IMR-90 (cell line): ENCODE measurements around the gene UTP4. TPM values are rescaled to one million over a fixed set of nuclear protein-coding genes. Genes with fewer than 3 reads are reported as not detected.

Experiments used
- ATAC-seq: fragments of 200-7000 bp; cut with Tn5 transposase; 2 replicates; pipeline ENCODE4 v1.9.1; 2020; ENCODE audit warnings: low read depth, mild to moderate bottlenecking, moderate library complexity
- BruUV-seq: library from RNA; stranded (reverse); fragments of 400-500 nt; replicated peaks from 2 replicates; lab custom pipeline; 2021; lab: Mats Ljungman, UMichigan
- CTCF ChIA-PET: fragments of 300-600 bp; formaldehyde crosslinking; extraction: SDS; loops from one replicate; lab custom pipeline; 2021; ENCODE audit warnings: antibody characterized with exemption; lab: Yijun Ruan, JAX
- POLR2A ChIA-PET: fragments of 300-600 bp; sonication (Branson Sonifier 250); formaldehyde crosslinking; loops from one replicate; lab custom pipeline; 2022; ENCODE audit warnings: antibody characterized with exemption; ENCODE audit not compliant: unreplicated experiment; lab: Charles Lee
- DNase-seq: peaks from one replicate; pipeline ENCODE4 v3.0.0; 2013
- H2AFZ ChIP-seq: replicated peaks from 2 replicates; pipeline ENCODE3; 2013; ENCODE audit warnings: low read length, mild to moderate bottlenecking; ENCODE audit not compliant: poor library complexity
- H2AK5ac ChIP-seq: 2 replicates; pipeline ENCODE4 v1.6.1; 2013; ENCODE audit warnings: low read depth, low read length, inconsistent platforms
- H2AK9ac ChIP-seq: replicated peaks from 2 replicates; pipeline ENCODE3; 2013; ENCODE audit warnings: mild to moderate bottlenecking, low read depth, low read length, moderate library complexity; ENCODE audit not compliant: poor library complexity
- H2BK120ac ChIP-seq: 2 replicates; pipeline ENCODE4 v1.6.1; 2013; ENCODE audit warnings: low read depth, low read length, inconsistent platforms
- H2BK15ac ChIP-seq: 3 replicates; pipeline ENCODE4 v1.6.1; 2013; ENCODE audit warnings: low read depth, low read length, inconsistent platforms
- H2BK20ac ChIP-seq: 2 replicates; pipeline ENCODE4 v1.6.1; 2013; ENCODE audit warnings: low read depth, mild to moderate bottlenecking, inconsistent platforms, low read length, moderate library complexity
- H2BK5ac ChIP-seq: 2 replicates; pipeline ENCODE4 v1.6.1; 2013; ENCODE audit warnings: mild to moderate bottlenecking, low read depth, low read length, inconsistent platforms; ENCODE audit not compliant: poor library complexity, severe bottlenecking
- H3K14ac ChIP-seq: replicated peaks from 2 replicates; pipeline ENCODE4 v1.6.1; 2013; ENCODE audit warnings: low read depth, low read length, inconsistent platforms
- H3K18ac ChIP-seq: 2 replicates; pipeline ENCODE4 v1.6.1; 2013; ENCODE audit warnings: low read depth, low read length, control low read depth
- H3K23ac ChIP-seq: 2 replicates; pipeline ENCODE4 v1.6.1; 2013; ENCODE audit warnings: low read depth, low read length, inconsistent platforms
- H3K27ac ChIP-seq: 2 replicates; pipeline ENCODE4 v1.5.1; 2013; ENCODE audit warnings: mild to moderate bottlenecking, control low read depth, low read length; ENCODE audit not compliant: insufficient read depth
- H3K27me3 ChIP-seq: 2 replicates; pipeline ENCODE4 v1.6.1; 2013; ENCODE audit warnings: low read length; ENCODE audit not compliant: control insufficient read depth, insufficient read depth
- H3K36me3 ChIP-seq: 2 replicates; pipeline ENCODE4 v1.6.1; 2013; ENCODE audit warnings: low read length, mixed read lengths; ENCODE audit not compliant: control insufficient read depth, insufficient read depth
- H3K4ac ChIP-seq: 2 replicates; pipeline ENCODE4 v1.6.1; 2013; ENCODE audit warnings: low read depth, low read length, inconsistent platforms
- H3K4me1 ChIP-seq: 2 replicates; pipeline ENCODE4 v1.6.1; 2013; ENCODE audit warnings: low read length, mixed read lengths; ENCODE audit not compliant: control insufficient read depth, insufficient read depth
- H3K4me2 ChIP-seq: 2 replicates; pipeline ENCODE4 v1.6.1; 2013; ENCODE audit warnings: low read depth, mild to moderate bottlenecking, control low read depth, low read length, moderate library complexity
- H3K4me3 ChIP-seq: 2 replicates; pipeline ENCODE4 v1.5.1; 2013; ENCODE audit warnings: low read depth, mild to moderate bottlenecking, control low read depth, low read length, moderate library complexity; ENCODE audit not compliant: insufficient read depth
- H3K56ac ChIP-seq: 2 replicates; pipeline ENCODE4 v1.6.1; 2013; ENCODE audit warnings: low read length, inconsistent platforms; ENCODE audit not compliant: insufficient read depth; ENCODE audit errors: extremely low read depth
- H3K79me1 ChIP-seq, 2 experiments: 2 replicates each; pipeline ENCODE4 v1.6.1; 2013; ENCODE audit warnings: low read length in 2 of 2, inconsistent platforms in 1 of 2, low read depth in 1 of 2
- H3K9ac ChIP-seq: 2 replicates; pipeline ENCODE4 v1.6.1; 2013; ENCODE audit warnings: low read depth, low read length, control low read depth
- H3K9me1 ChIP-seq: 2 replicates; pipeline ENCODE4 v1.6.1; 2013; ENCODE audit warnings: low read length, inconsistent platforms; ENCODE audit not compliant: insufficient read depth
- H3K9me3 ChIP-seq: 2 replicates; pipeline ENCODE4 v1.6.1; 2013; ENCODE audit warnings: low read length; ENCODE audit not compliant: control insufficient read depth, insufficient read depth
- H4K20me1 ChIP-seq: 2 replicates; pipeline ENCODE4 v1.6.1; 2013; ENCODE audit warnings: low read length, inconsistent platforms; ENCODE audit not compliant: insufficient read depth
- H4K5ac ChIP-seq: 2 replicates; pipeline ENCODE4 v1.6.1; 2013; ENCODE audit warnings: mild to moderate bottlenecking, low read depth, low read length, control low read depth
- H4K8ac ChIP-seq, 2 experiments: 2 replicates each; pipeline ENCODE4 v1.6.1; 2013; ENCODE audit warnings: low read depth in 2 of 2, low read length in 2 of 2, control low read depth in 1 of 2, inconsistent platforms in 1 of 2
- H4K91ac ChIP-seq: 2 replicates; pipeline ENCODE4 v1.6.1; 2013; ENCODE audit warnings: low read depth, low read length, inconsistent platforms; ENCODE audit not compliant: insufficient read depth
- BHLHE40 ChIP-seq: fragments of 150-350 bp; IDR thresholded peaks from 2 replicates; pipeline ENCODE4 v1.6.1; 2016; ENCODE audit warnings: mild to moderate bottlenecking, low read depth, low read length
- CEBPB ChIP-seq: IDR thresholded peaks from 2 replicates; pipeline ENCODE4 v1.6.1; 2012; ENCODE audit warnings: low read depth, low read length, improper control_type of control experiment
- NFE2L2 ChIP-seq: fragments of 150-350 bp; IDR thresholded peaks from 2 replicates; pipeline ENCODE4 v1.6.1; 2016; ENCODE audit warnings: low read depth, mild to moderate bottlenecking, low read length
- POLR2A ChIP-seq: IDR thresholded peaks from 2 replicates; pipeline ENCODE4 v1.6.1; 2012; ENCODE audit warnings: mild to moderate bottlenecking, low read depth, low read length
- RCOR1 ChIP-seq: IDR thresholded peaks from 2 replicates; pipeline ENCODE4 v1.6.1; 2012; ENCODE audit warnings: mild to moderate bottlenecking, low read length, improper control_type of control experiment; ENCODE audit not compliant: insufficient replicate concordance
- RFX5 ChIP-seq: IDR thresholded peaks from 2 replicates; pipeline ENCODE4 v1.8.0; 2012; ENCODE audit warnings: low read depth, mild to moderate bottlenecking, low read length, moderate library complexity
- SMC3 ChIP-seq: fragments of 150-350 bp; IDR thresholded peaks from 2 replicates; pipeline ENCODE4 v1.6.1; 2016; ENCODE audit warnings: low read depth, mild to moderate bottlenecking, antibody characterized with exemption, low read length, moderate library complexity
- WGBS, 2 experiments: methylation state at CpG; one replicate each; pipeline versions ENCODE4 v1.1.5 to v1.1.7; 2013; ENCODE audit warnings: missing lambda C conversion rate in 2 of 2; ENCODE audit not compliant: insufficient read length in 1 of 2; ENCODE audit errors: extremely low coverage in 2 of 2; 5-methylcytosine and 5-hydroxymethylcytosine counted together
- dilution Hi-C: fragments of 300-500 bp; cut with HindIII; formaldehyde crosslinking; loops from one replicate; pipeline ENCODE4 v1.14.3; 2018; ENCODE audit warnings: low sequenced_read_pairs; ENCODE audit not compliant: unreplicated experiment
- in situ Hi-C: fragments of 300-500 bp; cut with MboI; formaldehyde crosslinking; loops from 3 replicates; pipeline ENCODE4 v1.14.3; 2019; ENCODE audit warnings: low sequenced_read_pairs, inconsistent platforms, mixed read lengths
- intact Hi-C: fragments of 100-400 bp; cut with micrococcal nuclease; formaldehyde crosslinking; loops from 2 replicates; pipeline ENCODE4 v1.10.0; 2022
- polyA plus RNA-seq, 3 experiments: library from polyadenylated mRNA; depleted of rRNA; stranded (reverse); fragments of >200 nt; gene quantifications; 2 replicates each; pipeline ENCODE4 v1.2.3, GENCODE V29; 2012; ENCODE audit warnings: low replicate concordance in 1 of 3
- total RNA-seq: library from RNA; depleted of rRNA; stranded (reverse); fragments of >200 nt; gene quantifications from 2 replicates; pipeline ENCODE4 v1.2.3, GENCODE V29; 2012
- TF ChIP-seq, protein P1 (sequence below): fragments of 150-350 bp; IDR thresholded peaks from 2 replicates; pipeline ENCODE4 v1.6.1; 2017; ENCODE audit warnings: mild to moderate bottlenecking, antibody characterized with exemption, low read length, low read depth

UTP4 gene
- total and polyA plus RNA-seq, 2 of the 4 experiments (the other 2 are of a cell fraction): 32.1 to 61.8 TPM

DNA sequence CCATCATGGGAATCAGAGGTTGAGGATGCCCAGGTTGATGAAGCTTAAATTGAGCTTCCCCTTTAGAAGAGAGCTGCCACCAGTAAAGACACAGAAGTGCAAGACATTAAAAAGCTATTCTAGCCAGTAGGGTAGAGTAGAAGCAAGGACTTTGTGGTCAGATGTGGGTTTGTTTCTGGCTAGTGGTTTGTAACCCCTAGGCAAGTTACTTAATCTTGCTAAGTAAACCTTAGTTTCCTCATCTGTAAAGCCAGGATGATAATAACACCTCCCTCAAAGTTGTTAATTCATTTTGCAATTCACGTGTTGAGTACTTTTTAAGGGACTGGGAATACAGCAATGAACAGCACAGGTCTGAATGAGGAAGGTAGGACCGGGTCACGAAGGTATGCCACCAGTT, 58.1 kb downstream of the UTP4 start:
- TF ChIP-seq RFX5 (no peak), BHLHE40 (no peak), RCOR1 (no peak), NFE2L2 (no peak), CEBPB (no peak), POLR2A (no peak), SMC3 (no peak)
- TF ChIP-seq, protein P1, sequence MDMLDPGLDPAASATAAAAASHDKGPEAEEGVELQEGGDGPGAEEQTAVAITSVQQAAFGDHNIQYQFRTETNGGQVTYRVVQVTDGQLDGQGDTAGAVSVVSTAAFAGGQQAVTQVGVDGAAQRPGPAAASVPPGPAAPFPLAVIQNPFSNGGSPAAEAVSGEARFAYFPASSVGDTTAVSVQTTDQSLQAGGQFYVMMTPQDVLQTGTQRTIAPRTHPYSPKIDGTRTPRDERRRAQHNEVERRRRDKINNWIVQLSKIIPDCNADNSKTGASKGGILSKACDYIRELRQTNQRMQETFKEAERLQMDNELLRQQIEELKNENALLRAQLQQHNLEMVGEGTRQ: no peak
- Histone ChIP-seq H3K9ac (no peak overlapping the region), H2BK20ac (no peak overlapping the region), H3K56ac (no peak overlapping the region), H4K91ac (no peak overlapping the region), H2AFZ (no peak overlapping the region), H4K8ac (no peak overlapping the region), H4K5ac (no peak overlapping the region), H2BK15ac (no peak overlapping the region), H2AK5ac (no peak overlapping the region), H3K4me3 (no peak overlapping the region), H3K36me3 (0 out of 2 replicates have a peak, but pooled peaks cover 2% of the 10 kb centered on the region), H3K18ac (no peak overlapping the region), H3K4me1 (peaks cover 25% of the 10 kb centered on the region), H3K14ac (no peak overlapping the region; the same call in 1 of the 2 replicates), H3K4ac (no peak overlapping the region), H2BK120ac (no peak overlapping the region), H3K23ac (no peak overlapping the region; the same call in 1 of the 2 replicates), H4K20me1 (peaks cover 33% of the 10 kb centered on the region; the same call in 1 of the 2 replicates), H2BK5ac (no peak overlapping the region), H3K9me1 (peaks cover 21% of the 10 kb centered on the region), H3K27me3 (no peaks in the 10 kb centered on the region), H3K4me2 (no peak overlapping the region), H3K27ac (no peak overlapping the region), H2AK9ac (no peak overlapping the region), H3K9me3 (no peaks in the 10 kb centered on the region), H3K79me1 (peaks cover 3 to 60% of the 10 kb centered on the region in 2 experiments)
- no peak for DNase-seq
- in situ Hi-C loops (no loop called here), intact Hi-C loops (no loop called here), dilution Hi-C loops (no loop called here)
- no CpG with 5 or more reads among the region's 3 CpGs for WGBS, 2 experiments
- no TSS peak for BruUV-seq
- ChIA-PET CTCF (no interaction called here), POLR2A (interaction anchor here (0.7 kb wide), 1 partner anchor 86 kb away, joined by 12 read pairs; no protein-coding TSS in a partner anchor)
- ATAC-seq: no peak
